ENCODE data around the gene KDR.

Gene KDR

DNA sequence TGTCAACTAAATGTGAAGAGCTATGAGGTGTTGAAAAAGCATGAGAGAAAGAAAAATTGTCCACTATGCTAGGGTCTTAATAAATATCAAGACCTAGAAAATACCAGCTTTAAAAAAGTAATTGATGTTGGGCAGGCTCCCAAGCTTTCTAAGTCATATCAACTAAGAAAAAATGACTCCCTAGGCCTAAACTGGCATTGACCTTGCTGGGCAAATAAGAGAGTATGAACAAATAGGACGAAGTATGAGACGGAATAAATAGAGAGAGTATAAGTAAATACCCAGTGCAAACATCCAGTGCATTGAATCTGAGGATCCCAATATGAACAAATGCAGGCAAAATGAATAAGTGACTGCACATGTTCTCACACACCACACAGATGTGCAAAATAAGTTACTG lies 3.2 kb downstream of the KDR start:
- no peak for DNase-seq

GRCh38 chr4:55121246-55121645 lies 4.1 kb downstream of the KDR start:
- DNase-seq: no peak

DNA sequence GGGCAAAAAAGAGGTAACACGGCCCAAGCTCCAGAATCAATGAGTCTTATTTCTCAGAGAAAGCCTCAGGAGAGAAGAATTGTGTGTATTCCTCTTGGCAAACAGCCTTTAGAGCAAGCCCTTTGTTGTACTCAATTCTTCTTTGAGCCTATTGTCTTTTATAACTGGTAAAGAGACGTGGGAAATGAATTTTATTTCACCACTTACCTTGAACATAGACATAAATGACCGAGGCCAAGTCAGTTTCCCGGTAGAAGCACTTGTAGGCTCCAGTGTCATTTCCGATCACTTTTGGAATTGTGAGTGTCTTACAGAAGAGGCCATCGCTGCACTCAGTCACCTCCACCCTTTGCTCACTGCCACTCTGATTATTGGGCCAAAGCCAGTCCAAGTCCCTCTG lies 7.0 kb downstream of the KDR start:
- DNase-seq: no peak

DNA sequence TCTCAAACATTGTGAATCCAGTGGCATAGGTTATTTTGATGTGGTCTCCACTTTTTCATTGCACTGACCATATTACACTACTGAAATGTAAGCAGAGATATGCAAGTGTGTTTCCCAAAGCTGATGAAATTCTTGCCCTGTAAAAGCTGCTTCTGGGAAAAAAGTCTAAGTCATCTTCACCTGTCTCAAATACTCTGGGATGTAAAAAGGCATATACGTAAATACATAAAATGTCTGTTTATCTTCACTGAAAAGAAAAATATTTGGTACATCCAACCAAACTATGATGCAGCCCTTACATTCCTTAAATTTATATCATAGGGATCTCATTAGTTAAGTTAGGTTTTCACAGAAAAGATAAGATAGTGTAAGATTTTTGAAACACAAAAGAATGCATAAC lies 7.9 kb downstream of the KDR start:
- no peak for DNase-seq

DNA sequence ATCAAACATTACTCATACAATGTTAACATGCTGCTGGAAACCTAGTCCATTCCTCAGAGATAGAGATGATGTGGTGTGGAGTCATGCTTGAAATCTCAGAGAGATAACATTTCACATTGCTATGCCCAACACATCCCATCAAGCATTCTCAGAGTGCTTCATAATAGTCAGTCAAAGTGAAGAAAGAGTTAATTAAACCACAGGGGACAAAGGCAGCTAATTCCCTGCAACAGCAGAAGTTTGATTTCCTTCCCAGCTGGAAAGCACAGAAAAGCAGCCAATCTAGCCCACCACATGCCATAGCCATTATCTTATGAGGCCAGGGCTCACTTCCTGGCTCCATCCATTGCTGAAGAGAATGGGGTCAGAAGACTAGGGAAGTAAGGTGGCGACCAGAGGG lies 8.9 kb downstream of the KDR start:
- DNase-seq: no peak

GRCh38 chr4:55111601-55112000 lies 13.8 kb downstream of the KDR start:
- no peak for DNase-seq

DNA sequence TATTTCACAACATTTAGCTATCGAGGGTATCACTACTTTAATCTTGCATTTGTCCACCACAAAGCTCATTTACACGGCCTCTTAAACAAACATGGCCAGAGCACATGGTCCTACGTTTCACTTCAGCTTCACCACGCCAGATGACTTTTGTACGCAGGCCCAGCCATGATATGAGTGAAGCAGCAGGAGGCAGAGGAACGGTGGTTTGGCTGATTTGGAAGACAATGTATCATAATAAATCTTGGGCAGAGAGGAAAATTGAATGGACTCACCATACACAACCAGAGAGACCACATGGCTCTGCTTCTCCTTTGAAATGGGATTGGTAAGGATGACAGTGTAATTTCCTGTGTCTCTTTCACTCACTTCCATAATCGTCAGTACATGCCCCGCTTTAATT lies 15.3 kb downstream of the KDR start:
- no peak for DNase-seq

GRCh38 chr4:55107054-55107453 lies 18.3 kb downstream of the KDR start:
- DNase-seq: no peak

DNA sequence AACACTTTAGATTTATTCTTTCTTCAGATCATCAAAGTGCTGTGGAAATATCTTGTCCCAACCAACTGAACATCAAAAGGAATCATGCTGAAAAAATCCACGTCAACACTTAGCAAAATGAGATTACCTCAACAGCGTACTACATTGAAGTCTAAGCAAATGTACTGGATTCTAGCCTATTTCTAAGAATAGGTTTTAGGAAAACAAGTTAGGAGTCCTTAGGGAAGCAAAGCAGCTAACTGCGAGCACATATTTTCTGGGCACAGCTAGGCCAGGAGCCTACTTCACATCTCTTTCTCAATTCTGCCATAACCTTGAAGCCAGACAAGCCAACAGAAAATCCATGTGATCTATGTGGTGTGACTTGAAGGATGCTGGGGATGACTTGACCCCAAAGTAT lies 22.2 kb downstream of the KDR start:
- DNase-seq: no peak

- DNase-seq: no peak
Measured at GRCh38 chr4:55099816-55100215, 25.6 kb downstream of the KDR start.

DNA sequence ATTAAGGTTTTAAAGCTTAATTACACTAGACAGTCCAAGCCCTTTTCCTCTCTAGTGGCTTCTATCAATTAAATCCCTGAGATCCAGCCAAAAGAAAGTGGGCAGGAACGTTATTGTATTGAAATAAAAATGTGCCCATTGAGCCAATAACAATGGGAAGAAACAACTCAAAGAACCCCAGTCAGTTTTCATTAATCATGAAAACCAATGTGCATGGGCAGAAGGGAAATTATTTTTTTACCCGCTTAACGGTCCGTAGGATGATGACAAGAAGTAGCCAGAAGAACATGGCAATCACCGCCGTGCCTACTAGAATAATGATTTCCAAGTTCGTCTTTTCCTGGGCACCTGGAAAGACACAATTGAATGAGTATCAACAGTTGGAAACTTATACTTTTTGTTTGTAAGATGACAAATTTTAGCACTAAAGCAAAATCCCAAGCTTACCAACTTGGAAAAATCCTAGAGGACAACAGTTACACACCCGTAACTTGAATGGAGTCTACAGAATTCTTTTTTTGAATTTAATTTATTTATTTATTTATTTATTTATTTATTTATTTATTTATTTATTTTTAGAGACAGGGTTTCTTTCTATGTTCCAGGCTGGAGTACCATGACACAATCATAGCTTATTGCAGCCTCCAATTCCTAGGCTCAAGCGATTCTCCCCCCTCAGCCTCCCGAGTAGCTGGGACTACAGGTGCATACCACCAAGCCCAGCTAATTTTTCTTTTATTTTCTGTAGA lies 26.8 kb downstream of the KDR start:
- no peak for DNase-seq

DNA sequence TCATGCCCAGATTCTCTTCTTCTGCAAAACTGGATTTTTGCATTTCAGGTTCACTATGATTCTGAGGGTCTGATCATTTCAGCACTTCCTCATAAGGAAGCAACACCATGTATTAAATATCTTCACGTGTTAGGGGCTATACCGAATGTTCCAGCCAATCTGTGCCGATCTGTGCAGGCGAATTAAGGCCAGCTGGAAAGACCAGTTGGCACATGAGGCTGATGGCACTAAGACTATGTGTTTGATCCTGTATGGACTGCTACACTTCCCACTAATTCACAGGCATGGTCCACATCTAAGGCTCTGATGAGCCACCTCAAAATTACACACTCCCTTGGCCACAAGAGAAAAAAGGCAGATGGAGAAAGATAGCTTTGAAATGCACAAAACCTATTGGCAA lies 28.8 kb downstream of the KDR start:
- DNase-seq: no peak

DNA sequence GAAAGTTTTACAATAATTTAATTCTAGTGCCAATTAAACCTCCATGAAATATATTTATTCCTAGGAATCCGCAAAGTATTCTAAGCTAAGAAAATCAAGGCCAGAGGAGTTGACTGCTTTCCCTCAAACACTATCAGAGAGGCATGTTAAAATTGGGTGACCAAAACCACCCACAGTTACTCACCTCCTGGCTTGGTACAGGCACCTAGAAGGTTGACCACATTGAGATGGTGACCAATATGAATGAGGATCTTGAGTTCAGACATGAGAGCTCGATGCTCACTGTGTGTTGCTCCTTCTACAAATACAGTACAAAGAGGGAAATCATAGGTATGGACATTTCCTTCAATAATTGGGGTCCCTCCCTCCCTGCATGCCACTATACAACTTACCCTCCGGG lies 29.4 kb downstream of the KDR start:
- no peak for DNase-seq

- no peak for DNase-seq
Measured at GRCh38 chr4:55092504-55092903, 32.9 kb downstream of the KDR start.

DNA sequence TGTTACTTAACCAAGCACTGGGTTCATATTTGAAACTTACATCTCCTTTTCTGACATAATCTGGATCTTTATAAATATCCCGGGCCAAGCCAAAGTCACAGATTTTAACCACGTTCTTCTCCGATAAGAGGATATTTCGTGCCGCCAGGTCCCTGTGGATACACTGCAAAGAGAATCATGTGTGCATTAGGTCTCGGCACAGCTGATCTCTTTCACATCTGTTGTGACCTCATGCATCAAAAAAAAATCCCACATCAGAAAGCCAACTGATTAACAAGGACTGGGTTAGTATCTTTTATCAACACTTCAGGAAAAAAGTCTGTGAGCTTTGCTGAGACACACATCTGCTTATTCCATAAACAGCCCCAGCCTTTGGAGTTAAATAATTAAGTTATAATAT lies 35.5 kb downstream of the KDR start:
- no peak for DNase-seq

GRCh38 chr4:55087913-55088260 lies 37.5 kb downstream of the KDR start:
- DNase-seq: no peak

- DNase-seq: no peak
Measured at GRCh38 chr4:55087009-55087912, 38.1 kb downstream of the KDR start.

DNA sequence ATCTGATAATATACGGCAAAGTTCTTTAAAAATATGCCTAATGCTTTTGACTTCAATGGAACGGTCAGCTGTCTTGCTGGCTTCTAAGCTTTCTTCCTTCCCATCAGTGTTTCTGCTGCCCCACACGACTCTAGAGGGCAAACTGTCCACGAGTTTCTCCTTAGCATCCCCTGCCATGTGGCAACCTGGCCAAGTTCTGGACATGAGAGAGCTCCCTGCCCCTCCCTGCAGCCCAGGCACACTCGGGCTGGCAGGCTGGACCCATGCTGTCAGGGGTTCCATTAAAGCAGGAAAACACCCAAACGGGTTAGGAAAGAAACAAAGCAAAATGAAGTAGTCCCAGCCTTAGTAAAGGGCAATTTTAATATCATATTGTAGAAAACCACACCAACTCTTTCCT lies 38.8 kb downstream of the KDR start:
- no peak for DNase-seq

DNA sequence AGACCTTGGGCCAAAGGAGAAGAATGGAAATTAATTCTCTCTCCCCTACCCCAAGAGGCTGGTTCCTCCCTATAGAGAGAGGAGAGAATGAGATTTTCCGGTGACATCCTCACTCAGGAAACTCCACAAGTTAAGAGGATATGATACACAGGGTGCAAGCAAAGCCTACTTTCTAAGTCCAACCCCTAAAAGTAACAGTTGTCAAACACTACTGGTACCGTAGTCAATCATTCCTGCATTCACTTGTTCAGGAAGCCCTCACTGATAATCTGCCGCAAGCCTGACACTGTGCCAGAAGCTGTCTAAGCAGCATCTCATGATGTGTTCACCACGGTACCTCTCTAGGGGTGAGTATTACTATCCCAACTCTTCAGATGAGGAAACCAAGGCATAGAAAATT lies 41.7 kb downstream of the KDR start:
- DNase-seq: no peak

GRCh38 chr4:55082756-55083155 lies 42.6 kb downstream of the KDR start:
- DNase-seq: no peak

DNA sequence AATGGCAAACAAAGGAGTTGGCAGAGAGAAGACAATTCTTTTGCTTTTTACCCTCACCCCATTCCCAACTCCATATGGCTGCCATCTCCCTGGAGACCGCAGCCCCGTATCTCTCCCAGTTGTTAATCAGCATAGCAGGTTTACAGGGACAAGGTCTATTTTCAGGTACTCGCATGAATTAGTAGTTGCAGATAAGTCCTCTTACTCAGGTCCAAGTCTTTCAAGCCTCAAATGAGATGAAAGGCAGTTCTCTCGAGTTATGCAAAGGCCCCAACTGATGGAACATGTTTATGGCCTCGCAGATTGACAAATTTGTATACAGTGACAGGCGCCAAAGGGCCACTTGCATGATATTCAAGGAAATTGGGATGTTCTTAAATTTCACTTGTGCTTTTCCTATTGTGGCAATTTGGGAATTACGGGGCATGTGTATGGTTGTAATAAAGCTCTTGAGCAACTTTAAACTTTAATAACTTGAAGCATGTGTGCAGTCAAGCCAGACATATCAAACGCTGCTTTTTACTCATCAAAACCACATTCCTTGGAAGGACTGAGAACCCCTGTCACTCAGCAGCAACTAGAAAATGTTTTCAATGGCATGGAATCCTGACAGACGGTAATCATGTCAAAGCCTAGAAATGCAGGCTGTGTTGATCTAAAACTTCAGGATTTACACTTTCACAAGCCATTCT lies 45.1 kb downstream of the KDR start:
- no peak for DNase-seq

GRCh38 chr4:55079451-55080173 lies 45.8 kb downstream of the KDR start:
- no peak for DNase-seq

GRCh38 chr4:55078987-55079386 lies 46.4 kb downstream of the KDR start:
- no peak for DNase-seq
